Chondrocyte (in vitro differentiated cells): ENCODE measurements around the gene PRKAR2B. TPM values are rescaled to one million over a fixed set of nuclear protein-coding genes. Genes with fewer than 3 reads are reported as not detected.
A peak's percentile ranks its signal among the peaks of the same experiment; 100 is the strongest.
"Not testable (repeated sequence)": the region's sequence is repeated elsewhere in the genome, so short reads cannot be mapped to it uniquely, and the experiment has no call there.

Source experiments
- DNase-seq: peaks from one replicate; pipeline ENCODE4 v3.0.0; 2021; ENCODE audit warnings: mixed read lengths, low spot score
- H3K27ac Mint-ChIP-seq: one replicate; pipeline ENCODE4 v1.8.0; 2021; ENCODE audit warnings: mild to moderate bottlenecking, moderate library complexity, mixed read lengths; ENCODE audit not compliant: unreplicated experiment
- H3K27me3 Mint-ChIP-seq: 2 replicates; pipeline ENCODE4 v1.8.0; 2021; ENCODE audit warnings: low read depth, mixed read lengths
- H3K36me3 Mint-ChIP-seq: 2 replicates; pipeline ENCODE4 v1.8.0; 2021; ENCODE audit warnings: low read depth, mixed read lengths
- H3K4me1 Mint-ChIP-seq: 2 replicates; pipeline ENCODE4 v1.8.0; 2021; ENCODE audit warnings: low read depth, mild to moderate bottlenecking, mixed read lengths
- H3K4me3 Mint-ChIP-seq: one replicate; pipeline ENCODE4 v1.8.0; 2021; ENCODE audit warnings: mild to moderate bottlenecking, moderate library complexity, mixed read lengths; ENCODE audit not compliant: unreplicated experiment
- H3K9me3 Mint-ChIP-seq: 2 replicates; pipeline ENCODE4 v1.8.0; 2021; ENCODE audit warnings: low read depth, mixed read lengths
- total RNA-seq: library from RNA; stranded (reverse); gene quantifications from 3 replicates; pipeline ENCODE4 v1.2.1, GENCODE V29; 2021
- TF ChIP-seq, protein P1 (sequence below): fragments of 200-600 bp; sonication (generic); IDR thresholded peaks from 2 replicates; pipeline ENCODE4 v1.5.0; 2021; ENCODE audit warnings: antibody characterized with exemption, mild to moderate bottlenecking, moderate library complexity

Gene PRKAR2B
- total RNA-seq, 1 donor from 2014 or later, result 0.87 TPM

DNA sequence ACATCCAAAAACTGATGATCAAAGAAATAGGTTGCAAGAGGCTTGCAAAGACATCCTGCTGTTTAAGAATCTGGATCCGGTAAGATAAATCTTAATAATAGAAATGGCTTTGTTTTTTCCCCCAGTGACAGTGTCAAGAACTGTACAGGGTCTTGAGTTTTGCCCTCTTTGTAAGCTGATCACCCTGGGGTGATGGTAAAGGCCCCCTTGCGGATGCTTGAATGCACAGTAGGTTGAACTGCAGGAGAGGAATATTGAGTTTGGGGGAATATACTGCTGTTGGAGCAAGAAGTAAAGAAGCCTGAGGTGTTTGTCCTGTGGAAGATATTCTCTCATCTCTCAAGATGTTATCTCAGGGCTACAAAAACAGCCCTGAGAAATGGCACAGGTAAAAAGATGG lies 83.7 kb downstream of the PRKAR2B start:
- Mint-ChIP-seq H3K9me3 (no peaks in the 10 kb centered on the region), H3K27me3 (no peaks in the 10 kb centered on the region), H3K36me3 (no peaks in the 10 kb centered on the region), H3K27ac (no peak overlapping the region), H3K4me1 (peaks cover 9% of the 10 kb centered on the region), H3K4me3 (no peak overlapping the region)
- TF ChIP-seq, protein P1, sequence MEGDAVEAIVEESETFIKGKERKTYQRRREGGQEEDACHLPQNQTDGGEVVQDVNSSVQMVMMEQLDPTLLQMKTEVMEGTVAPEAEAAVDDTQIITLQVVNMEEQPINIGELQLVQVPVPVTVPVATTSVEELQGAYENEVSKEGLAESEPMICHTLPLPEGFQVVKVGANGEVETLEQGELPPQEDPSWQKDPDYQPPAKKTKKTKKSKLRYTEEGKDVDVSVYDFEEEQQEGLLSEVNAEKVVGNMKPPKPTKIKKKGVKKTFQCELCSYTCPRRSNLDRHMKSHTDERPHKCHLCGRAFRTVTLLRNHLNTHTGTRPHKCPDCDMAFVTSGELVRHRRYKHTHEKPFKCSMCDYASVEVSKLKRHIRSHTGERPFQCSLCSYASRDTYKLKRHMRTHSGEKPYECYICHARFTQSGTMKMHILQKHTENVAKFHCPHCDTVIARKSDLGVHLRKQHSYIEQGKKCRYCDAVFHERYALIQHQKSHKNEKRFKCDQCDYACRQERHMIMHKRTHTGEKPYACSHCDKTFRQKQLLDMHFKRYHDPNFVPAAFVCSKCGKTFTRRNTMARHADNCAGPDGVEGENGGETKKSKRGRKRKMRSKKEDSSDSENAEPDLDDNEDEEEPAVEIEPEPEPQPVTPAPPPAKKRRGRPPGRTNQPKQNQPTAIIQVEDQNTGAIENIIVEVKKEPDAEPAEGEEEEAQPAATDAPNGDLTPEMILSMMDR, result no peak
- DNase-seq, result no peak

DNA sequence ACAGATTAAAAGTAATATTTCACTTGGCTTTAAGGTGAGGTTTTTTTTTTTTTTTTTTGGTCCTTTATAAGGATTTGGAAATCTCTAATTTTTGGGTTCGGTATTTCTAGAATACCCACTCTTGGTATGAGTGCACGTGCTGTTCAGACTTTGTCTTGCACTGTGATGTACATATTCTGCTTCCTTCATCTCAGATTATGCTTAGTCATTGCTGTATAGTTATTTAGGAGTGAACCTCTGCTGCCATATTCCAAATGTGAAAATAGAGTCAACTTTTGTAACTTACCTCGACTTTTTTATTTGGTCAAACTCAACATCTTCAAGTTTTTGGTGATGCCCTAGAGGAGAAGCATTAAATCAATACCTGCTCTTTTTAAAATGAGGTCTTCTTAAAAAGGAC lies 84.2 kb downstream of the PRKAR2B start:
- Mint-ChIP-seq H3K36me3 (no peaks in the 10 kb centered on the region), H3K27ac (no peak overlapping the region), H3K27me3 (no peaks in the 10 kb centered on the region), H3K4me1 (peaks cover 9% of the 10 kb centered on the region), H3K9me3 (no peaks in the 10 kb centered on the region), H3K4me3 (no peak overlapping the region)
- TF ChIP-seq, protein P1, result no peak
- no peak for DNase-seq

DNA sequence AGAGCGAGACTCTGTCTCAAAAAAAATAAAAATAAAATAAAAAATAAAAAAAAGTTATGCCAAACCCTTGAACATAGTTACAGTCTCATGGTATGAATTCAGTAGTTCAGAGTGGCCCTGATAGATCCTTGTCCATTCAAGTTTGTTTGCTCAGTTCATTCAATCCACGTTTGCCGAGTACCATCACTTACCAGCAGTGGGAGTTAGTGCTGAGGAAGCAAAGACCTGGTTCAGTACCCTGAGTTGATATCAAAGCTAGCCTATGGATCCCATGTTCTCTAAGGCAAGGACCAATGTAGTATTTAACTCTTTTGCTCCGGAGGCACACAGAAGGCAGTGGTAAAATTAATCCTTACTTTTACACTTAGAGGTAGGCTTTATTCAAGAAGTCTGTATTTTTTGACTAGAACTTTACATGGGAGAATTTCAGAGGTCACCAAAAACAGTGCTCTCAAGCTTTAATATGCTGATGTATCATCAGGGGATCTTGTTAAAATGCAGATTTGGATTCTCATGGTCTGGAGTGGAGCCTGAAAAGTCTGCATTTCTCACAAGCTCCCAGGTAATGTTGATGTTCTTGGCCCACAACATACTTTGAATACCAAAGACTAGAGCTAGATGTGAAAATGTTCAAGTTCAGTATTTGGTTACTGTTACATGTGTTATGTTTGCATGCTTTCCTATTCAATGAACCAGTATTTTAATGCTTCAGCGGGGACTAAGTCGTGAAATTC lies 86.1 kb downstream of the PRKAR2B start:
- peaks cover 2% of the 10 kb centered on the region for H3K36me3 Mint-ChIP-seq
- peaks cover 9% of the 10 kb centered on the region for H3K4me1 Mint-ChIP-seq
- H3K27me3 Mint-ChIP-seq, result no peaks in the 10 kb centered on the region
- no peak overlapping the region for H3K4me3 Mint-ChIP-seq
- H3K27ac Mint-ChIP-seq, result no peak overlapping the region
- peaks cover 10% of the 10 kb centered on the region for H3K9me3 Mint-ChIP-seq
- TF ChIP-seq, protein P1, result peak; percentile 44
- DNase-seq, result no peak

DNA sequence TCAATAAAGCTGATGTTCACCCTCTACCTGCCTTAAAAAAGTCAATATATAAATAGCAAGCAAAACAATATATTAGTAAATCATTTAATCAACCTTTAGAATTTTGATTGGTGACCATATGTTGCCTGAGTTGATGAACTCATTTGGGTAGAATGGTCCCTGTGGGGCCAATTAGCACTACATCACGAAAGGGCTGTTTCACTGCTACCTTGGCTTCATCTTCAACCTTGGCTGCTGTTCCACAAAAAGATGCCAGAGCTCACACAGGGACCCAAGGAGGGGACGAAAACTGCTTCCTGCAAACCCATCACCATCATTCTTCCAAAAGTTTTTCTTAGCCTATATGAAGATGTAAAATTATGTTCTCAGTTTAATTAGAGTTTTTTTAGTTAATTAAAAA lies 88.9 kb downstream of the PRKAR2B start:
- Mint-ChIP-seq H3K27me3 (no peaks in the 10 kb centered on the region), H3K4me3 (no peak overlapping the region), H3K4me1 (peaks cover 9% of the 10 kb centered on the region), H3K27ac (no peak overlapping the region), H3K9me3 (peaks cover 16% of the 10 kb centered on the region), H3K36me3 (peaks cover 3% of the 10 kb centered on the region)
- no peak for DNase-seq
- TF ChIP-seq, protein P1, result no peak

DNA sequence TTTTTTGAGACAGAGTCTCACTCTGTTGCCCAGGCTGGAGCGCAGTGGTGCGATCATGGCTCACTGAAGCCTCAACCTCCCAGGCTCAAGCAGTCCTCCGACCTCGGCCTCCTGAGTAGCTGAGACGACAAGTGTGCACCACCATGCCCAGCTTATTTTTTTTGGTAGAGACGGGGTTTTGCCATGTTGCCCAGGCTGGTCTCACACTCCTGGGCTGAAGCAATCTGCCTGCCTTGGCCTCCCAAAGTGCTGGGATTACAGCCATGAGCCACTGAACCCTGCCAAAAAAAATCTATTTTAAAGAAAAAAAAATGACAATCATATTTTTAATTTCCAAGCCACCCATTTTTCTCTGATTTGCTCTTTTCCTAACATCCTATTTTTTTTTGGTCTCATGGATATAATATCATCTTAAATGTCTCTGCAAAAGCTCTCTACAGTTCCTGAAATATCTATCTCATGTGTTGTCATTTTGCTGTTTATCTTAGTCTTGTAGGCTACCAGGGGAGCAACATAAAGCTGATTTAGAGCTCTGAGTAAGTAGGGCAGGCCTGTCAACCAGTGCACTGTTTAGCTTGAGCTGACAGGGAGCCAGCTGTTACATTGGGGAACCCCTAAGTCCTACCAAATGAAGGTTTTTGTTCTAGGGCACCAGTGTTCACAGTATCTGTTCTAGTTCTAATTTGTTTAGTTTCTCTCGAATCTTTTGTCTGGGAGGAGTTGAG lies 94.4 kb downstream of the PRKAR2B start:
- H3K4me3 Mint-ChIP-seq, result no peak overlapping the region
- no peak for DNase-seq
- H3K27ac Mint-ChIP-seq, result no peak overlapping the region
- H3K4me1 Mint-ChIP-seq, result peaks cover 6% of the 10 kb centered on the region
- TF ChIP-seq, protein P1, result no peak
- no peaks in the 10 kb centered on the region for H3K27me3 Mint-ChIP-seq
- H3K9me3 Mint-ChIP-seq, result peaks cover 16% of the 10 kb centered on the region
- peaks cover 3% of the 10 kb centered on the region for H3K36me3 Mint-ChIP-seq

DNA sequence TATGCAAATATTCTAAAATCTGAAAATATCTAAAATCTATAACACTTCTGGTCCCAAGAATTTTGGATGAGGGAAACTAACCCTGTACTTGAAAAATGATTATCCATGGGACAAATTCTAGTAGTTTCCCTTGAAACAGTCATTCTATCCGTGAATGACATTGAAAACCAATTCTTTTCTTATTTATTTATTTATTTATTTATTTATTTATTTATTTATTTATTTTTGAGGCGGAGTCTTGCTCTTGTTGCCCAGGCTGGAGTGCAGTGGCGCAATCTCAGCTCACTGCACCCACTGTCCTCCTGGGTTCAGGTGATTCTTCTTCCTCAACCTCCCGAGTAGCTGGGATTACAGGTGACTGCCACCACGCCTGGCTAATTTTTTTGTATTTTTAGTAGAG lies 99.4 kb downstream of the PRKAR2B start:
- not testable (repeated sequence) for H3K9me3 Mint-ChIP-seq

More for the DNA sequence above, 99.4 kb downstream of the PRKAR2B start:
- peaks cover 13% of the 10 kb centered on the region for H3K4me1 Mint-ChIP-seq
- not testable (repeated sequence) for H3K27ac Mint-ChIP-seq, H3K36me3 Mint-ChIP-seq, DNase-seq, H3K4me3 Mint-ChIP-seq, H3K27me3 Mint-ChIP-seq
